ENCODE data around the gene LRCH1. TPM values are rescaled to one million over a fixed set of nuclear protein-coding genes. Genes with fewer than 3 reads are reported as not detected.

LRCH1 gene
- total RNA-seq, 1 donor from 2014 or later: 19.3 TPM

- intact Hi-C loops (cut with DNase I): no loop called here
- DNase-seq (ENCODE audit: low spot score): no peak
Observed at GRCh38 chr13:46555722-46556417, 2.9 kb downstream of the LRCH1 start.

GRCh38 chr13:46556418-46556779, 3.4 kb downstream of the LRCH1 start:
- no peak for DNase-seq (ENCODE audit: low spot score)
- intact Hi-C loops (cut with DNase I): no loop called here

GRCh38 chr13:46559272-46559805, 6.4 kb downstream of the LRCH1 start:
- intact Hi-C loops (cut with DNase I): no loop called here
- no peak for DNase-seq (ENCODE audit: low spot score)

- DNase-seq (ENCODE audit: low spot score): no peak
- intact Hi-C loops (cut with DNase I): no loop called here
Observed at GRCh38 chr13:46560778-46561177, 7.8 kb downstream of the LRCH1 start.

- DNase-seq (ENCODE audit: low spot score): no peak
Observed at GRCh38 chr13:46561286-46561685, 8.3 kb downstream of the LRCH1 start.

GRCh38 chr13:46561691-46562090, 8.7 kb downstream of the LRCH1 start:
- DNase-seq (ENCODE audit: low spot score): no peak
- intact Hi-C loops (cut with DNase I): no loop called here

More at GRCh38 chr13:46561286-46561685, 8.3 kb downstream of the LRCH1 start:
- intact Hi-C loops (cut with DNase I): no loop called here

- intact Hi-C loops (cut with DNase I): no loop called here
- DNase-seq (ENCODE audit: low spot score): no peak
Observed at GRCh38 chr13:46562152-46562551, 9.2 kb downstream of the LRCH1 start.

- intact Hi-C loops (cut with DNase I): no loop called here
- DNase-seq (ENCODE audit: low spot score): no peak
Observed at GRCh38 chr13:46562581-46562980, 9.6 kb downstream of the LRCH1 start.

GRCh38 chr13:46565808-46566750, 13.1 kb downstream of the LRCH1 start:
- intact Hi-C loops (cut with DNase I): no loop called here
- no peak for DNase-seq (ENCODE audit: low spot score)

- intact Hi-C loops (cut with DNase I): no loop called here
- DNase-seq (ENCODE audit: low spot score): no peak
Observed at GRCh38 chr13:46567671-46568070, 14.7 kb downstream of the LRCH1 start.

GRCh38 chr13:46569456-46569855, 16.5 kb downstream of the LRCH1 start:
- no peak for DNase-seq (ENCODE audit: low spot score)
- intact Hi-C loops (cut with DNase I): no loop called here

GRCh38 chr13:46570273-46570672, 17.3 kb downstream of the LRCH1 start:
- intact Hi-C loops (cut with DNase I): no loop called here
- DNase-seq (ENCODE audit: low spot score): no peak

GRCh38 chr13:46571189-46571908, 18.4 kb downstream of the LRCH1 start:
- intact Hi-C loops (cut with DNase I): no loop called here
- no peak for DNase-seq (ENCODE audit: low spot score)

GRCh38 chr13:46571909-46572595, 19.1 kb downstream of the LRCH1 start:
- intact Hi-C loops (cut with DNase I): no loop called here

GRCh38 chr13:46572752-46573431, 19.9 kb downstream of the LRCH1 start:
- intact Hi-C loops (cut with DNase I): no loop called here
- no peak for DNase-seq (ENCODE audit: low spot score)

More at GRCh38 chr13:46571909-46572595, 19.1 kb downstream of the LRCH1 start:
- DNase-seq (ENCODE audit: low spot score): no peak

- intact Hi-C loops (cut with DNase I): no loop called here
- no peak for DNase-seq (ENCODE audit: low spot score)
Observed at GRCh38 chr13:46575301-46575771, 22.4 kb downstream of the LRCH1 start.

GRCh38 chr13:46575818-46576221, 22.9 kb downstream of the LRCH1 start:
- DNase-seq (ENCODE audit: low spot score): no peak
- intact Hi-C loops (cut with DNase I): no loop called here

GRCh38 chr13:46576762-46577161, 23.8 kb downstream of the LRCH1 start:
- intact Hi-C loops (cut with DNase I): no loop called here
- no peak for DNase-seq (ENCODE audit: low spot score)

All from cardiac septum (tissue), 1 donor.